Activated T-helper 1 cell treated with Interleukin-2 at 50 U/mL for 16 hours (primary cell): Measurements from ENCODE around the gene ASL.
A peak's percentile ranks its signal among the peaks of the same experiment; 100 is the strongest.
"Not testable (repeated sequence)": the region's sequence is repeated elsewhere in the genome, so short reads cannot be mapped to it uniquely, and the experiment has no call there.

ENCODE experiments used
- DNase-seq: peaks from one replicate; pipeline ENCODE4 v3.0.0-alpha.2; 2020; ENCODE audit warnings: low read depth

The ASL gene

DNA sequence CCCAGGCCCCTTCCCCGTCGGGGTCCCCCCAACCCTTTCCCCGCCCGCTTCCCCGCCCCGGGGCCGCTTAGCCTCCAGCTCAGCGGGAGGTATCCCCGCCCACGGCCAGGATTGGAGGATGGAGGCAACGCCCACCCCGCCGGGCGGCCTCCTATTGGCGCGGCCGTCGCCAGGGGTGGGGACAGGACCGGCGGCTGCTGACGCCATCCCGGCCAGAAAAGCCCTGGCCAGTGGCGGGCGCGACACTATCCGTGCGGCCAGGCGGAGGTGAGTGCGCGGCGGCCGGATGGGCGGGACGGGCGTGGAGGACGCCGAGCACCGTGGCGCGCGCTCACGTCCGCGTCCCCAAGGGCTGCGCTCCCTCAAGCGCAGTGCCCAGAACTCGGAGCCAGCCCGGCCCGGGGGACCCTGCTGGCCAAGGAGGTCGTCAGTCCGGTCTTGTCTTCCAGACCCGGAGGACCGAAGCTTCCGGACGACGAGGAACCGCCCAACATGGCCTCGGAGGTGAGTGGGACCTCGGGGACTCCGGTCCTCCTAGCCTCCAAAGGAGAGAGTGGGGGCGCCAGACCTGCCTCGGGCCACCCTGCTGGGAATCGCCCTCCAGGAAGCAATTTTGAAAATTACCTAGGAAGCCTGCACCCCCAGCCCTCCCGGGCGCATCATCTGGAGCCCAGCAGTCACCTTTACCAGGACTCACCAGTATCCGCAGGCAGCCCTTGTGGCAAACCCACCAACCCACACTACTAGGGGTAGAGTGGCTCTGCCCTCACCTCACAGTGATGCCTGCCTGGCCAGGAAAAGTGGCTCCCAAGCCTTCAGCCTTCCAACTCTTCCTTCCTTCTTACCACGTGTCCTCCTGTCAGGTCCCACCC lies at the start of gene ASL:
Gene ASL (plus strand): TSS at position 230 of the 872 bp plus-strand sequence. CDS start 263 bp downstream, at position 493.
- peak; percentile 80 for DNase-seq

DNA sequence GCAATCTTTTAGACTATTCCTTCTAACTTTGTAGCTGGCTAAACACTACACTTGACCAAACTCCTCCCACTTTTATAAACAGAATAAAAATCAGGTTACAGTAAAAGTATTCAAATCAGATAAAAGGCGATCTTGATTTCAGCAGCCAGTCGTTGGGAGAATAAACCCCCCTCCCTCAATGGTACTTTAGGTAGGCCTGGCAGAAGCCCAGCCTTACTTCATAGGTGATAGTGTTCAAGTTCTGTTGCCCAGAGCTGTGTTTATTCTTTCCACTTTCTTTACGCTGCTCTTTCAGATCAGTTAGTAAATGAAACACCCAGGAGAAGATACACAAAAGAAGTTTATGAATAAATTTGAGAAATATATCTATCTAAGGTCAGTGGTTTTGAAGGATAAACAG lies 47.3 kb upstream of the ASL start:
- DNase-seq = not testable (repeated sequence)

DNA sequence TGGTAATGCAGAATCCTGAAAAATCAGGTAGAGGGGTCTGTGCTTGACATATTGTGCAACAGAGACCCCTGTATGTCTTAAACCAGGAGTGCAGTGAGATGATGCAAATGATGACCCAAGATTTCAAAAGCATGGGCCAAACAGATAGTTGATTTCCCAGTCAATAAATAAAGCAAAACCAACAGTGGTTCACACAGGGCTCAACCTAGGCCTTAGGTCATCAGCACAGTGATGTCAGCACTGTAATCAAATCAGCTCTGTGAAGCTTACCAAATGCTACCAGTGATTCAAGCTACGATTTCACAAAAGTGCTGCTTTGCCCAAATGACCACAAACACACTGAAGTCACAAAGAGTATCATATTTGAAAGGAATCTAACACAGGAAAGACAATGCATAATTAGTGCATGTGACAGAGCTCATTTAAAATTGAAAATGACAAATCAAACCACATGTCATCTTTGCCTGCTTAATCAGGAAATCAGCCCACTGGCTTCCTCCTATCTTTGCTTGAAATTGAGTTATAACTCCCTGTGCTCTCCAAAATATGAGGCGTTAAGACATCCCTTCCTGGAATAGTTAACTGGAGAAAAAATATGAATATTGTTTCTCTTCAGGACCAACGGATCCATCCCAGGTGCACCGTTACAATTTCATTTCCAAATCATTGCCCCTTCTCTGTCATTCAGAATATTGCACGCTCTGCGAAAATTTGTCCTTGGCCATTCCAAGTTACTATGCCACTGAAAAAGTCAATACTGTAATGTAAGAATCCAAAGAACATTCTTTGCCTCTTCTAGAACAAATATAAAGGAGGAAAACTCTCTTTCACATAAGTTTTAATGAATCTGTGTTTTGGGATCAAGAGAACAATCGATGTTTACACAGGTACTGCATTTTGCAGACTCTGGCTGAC lies 41.9 kb upstream of the ASL start:
- DNase-seq = no peak

DNA sequence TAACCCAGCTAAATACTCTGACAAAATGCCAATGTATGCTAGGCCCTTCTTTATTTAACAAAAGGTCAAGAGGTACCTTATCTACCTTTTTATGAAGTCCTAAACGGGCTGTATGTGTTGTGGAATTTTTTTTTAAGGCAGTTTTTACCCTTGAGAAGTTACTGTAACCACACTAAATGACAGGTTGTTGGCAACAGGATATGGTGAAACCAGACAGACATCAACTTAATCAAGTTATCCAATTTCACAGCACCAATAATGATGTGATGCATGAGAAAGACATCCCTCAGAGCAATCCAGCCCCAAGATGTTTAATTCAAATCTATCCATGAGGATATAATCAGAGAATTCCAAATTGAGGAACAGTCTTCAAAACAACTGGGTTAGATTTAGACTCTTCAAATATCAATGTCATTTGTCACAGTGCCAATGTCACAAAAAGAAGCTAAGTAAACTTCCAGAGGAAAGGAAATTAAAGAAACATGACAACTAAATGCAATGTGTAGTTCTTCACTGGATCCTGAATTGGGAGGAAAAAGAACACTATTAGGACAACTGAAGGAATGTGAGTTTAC lies 41.1 kb upstream of the ASL start:
- DNase-seq = not testable (repeated sequence)

DNA sequence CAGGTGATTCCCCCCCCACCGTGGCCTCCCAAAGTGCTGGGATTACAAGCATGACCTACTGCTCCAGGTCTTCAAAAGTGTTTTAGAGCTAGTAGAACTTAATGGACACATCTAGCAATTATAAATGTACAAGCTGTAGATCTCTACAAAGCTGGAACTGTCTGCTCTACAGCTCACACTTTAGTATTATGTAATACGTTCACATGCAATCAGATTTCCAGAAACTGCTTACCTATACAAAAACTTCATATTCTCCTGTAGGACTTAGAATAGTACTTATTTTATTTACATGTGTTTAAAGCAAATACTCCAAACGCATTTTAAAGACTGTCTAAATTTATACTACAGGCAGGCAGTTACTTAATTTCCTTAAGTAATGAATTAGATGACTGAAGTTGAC lies 39.2 kb upstream of the ASL start:
- DNase-seq = no peak

DNA sequence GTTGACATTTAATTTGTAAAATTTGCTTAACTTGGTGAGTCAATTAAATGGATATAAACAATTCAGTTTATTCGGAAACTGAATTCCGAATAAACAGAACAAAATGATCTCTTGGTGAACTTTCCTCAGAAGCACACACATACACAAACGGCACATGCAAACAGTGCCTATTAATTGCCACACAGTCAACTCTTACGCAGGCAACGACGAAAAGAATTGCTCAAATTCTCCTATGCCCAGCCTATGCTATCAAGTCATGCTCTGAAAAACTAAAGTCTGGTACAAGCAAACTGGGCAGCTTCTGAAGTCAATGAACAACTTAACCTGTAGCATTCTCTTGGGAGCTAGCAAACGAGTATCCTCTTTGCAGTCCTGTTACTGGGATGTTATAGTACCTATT lies 38.8 kb upstream of the ASL start:
- no peak for DNase-seq

DNA sequence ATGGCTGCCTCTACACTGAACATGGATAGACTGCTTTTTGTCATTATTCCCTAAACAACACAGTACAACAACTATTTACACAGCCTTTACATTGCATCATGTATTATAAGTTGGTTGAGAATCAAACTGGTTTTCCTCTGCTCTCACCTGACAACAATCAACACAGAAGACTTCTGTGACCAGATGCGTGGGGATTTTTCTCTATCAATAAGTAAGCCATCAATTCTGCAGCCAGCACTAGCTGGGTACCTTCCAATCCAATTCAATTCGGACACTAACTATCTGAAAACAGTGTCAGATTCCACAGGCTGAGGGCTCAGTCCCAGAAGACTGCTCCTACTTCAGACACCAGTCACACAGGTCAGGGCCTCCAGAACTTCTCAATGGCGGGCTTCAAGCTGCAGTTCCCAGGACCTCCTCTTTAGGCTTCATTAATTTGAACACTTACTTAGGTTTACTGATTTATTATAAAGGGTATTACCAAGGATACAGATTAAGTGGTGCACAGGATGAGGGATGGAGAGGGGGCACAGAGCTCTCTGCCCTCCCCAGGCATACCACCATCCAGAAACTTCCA lies 36.4 kb upstream of the ASL start:
- no peak for DNase-seq

DNA sequence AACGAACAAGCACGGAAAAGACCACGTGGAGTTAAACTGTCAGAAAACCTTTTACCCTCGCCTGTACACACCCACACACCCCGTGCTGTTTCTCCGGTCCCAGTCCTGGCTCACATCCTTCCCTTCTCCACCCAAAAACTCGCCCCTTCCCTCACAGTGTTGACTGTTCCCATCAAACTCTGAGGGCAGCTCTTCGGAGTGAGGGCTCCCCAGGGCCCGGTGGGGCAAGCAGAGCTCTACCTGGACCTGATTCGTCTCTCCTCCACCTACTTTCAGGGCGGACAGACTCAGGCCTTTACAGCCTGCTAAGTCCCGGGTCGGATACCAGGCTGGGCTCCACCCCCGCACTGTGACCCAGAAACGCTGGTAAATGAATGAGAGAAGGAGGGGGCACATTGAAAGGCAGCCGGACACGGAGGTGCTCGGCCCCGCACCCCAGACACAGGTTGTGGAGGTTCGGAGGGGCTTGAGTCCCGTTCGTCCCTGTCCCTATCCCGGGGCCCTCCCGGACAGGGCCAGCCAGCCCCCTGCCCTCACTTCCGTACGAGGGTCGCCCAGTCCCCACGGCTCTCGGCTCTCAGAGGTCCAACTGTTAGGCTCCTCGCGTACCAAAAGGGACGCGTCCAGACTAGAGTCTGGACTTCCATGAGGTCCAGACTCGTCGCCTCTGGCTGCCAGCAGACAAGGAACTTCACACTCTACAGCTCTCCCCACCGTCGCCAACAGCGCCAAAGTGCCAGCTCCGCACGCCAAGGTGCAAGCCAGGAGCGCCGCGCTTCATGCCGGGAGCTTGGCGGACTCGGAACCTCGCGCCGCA lies 31.7 kb upstream of the ASL start:
- DNase-seq = no peak

DNA sequence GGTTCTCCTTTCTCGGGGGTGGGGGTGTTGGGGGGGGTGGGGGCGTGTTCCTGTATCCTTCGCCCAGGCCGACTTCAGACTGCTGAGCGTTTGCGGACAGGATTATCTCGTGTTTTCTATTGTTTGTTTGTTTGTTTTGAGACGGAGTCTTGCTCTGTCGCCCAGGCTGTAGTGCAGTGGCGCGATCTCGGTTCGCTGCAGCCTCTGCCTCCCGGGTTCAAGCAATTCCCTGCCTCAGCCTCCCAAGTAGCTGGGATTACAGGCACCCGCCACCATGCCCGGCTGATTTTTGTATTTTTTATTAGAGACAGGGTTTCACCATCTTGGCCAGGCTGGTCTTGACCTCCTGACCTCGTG lies 31.1 kb upstream of the ASL start:
- not testable (repeated sequence) for DNase-seq

DNA sequence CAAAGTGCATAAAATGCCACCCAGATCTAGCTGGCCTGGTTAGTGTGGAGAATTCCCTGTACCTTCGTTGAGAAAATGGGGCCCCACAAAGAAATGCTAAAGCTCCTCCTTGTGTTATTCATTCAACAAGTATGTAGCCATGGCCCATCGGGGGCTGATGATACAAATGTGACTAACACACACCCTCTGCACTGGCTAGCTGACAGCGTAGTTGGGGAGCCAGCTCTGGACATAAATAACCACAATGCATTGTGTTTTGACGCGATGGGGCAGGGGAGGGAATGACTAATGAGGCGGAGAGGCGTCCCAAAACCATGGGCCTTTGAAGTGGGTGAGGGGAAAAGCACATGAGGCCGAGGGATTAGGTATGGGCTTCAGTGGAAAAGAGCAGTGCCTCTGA lies 28.2 kb upstream of the ASL start:
- DNase-seq = no peak

DNA sequence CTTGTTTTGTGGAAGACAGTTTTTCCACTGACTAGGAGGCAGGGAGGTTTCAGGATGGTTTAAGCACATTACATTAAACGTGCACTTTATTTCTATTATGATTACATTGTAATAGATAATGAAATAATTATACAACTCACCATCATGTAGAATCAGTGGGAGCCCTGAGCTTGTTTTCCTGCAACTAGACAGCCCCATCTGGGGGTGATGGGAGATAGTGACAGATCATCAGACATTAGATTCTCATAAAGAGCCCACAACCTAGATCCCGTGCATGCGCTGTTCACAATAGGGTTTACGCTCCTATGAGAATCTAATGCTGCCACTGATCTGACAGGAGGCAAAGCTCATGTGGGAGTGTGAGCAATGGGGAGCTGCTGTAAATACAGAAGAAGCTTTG lies 25.7 kb upstream of the ASL start:
- DNase-seq = not testable (repeated sequence)

DNA sequence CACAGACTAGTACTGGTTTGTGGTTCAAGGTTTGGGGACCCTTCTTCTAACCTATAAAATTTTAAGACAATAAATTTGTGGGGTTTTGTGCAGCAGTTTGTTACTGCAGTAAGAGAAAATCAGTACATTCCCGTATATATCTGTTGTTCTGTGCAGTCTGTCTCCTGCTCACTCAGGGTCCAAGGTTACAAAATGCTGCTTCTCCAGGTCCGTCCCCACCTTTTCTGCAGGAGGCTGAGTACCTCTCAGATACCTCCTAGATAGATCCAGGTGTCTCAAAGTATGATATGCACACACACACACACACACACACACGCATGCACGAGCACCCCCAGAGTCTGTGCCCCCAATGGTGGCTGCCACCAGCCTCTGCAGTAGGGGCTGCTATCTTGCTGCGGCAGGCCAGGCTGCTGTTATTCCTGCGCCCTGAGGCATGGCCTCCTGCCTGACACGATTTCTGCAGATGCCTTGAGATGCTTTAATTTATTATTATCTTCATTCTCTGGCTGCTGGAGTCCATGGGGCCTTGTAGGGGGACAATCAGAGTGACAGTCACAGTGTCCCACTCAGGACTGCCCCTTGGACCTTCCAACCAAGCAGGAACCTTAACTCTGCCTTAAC lies 25.2 kb upstream of the ASL start:
- no peak for DNase-seq

DNA sequence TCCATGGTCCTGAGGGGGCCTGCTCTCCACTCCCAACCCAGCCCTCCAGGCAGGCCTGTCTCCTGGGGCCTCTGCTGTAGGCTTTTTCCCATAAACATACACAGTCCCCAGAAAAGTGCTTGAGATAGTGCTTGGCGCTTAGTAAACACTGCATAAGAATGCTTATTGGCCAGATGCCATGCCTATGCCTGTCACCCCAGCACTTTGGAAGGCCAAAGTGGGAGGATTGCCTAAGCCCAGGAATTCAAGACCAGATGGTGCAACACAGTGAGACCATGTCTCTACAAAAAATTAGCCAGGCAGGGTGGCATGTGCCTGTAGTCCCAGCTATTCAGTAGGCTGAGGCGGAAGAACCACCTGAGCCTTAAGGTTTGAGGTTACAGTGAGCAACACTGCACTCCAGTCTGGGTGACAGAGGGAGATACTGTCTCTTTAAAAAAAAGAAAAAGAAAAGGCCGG lies 24.6 kb upstream of the ASL start:
- DNase-seq = no peak

DNA sequence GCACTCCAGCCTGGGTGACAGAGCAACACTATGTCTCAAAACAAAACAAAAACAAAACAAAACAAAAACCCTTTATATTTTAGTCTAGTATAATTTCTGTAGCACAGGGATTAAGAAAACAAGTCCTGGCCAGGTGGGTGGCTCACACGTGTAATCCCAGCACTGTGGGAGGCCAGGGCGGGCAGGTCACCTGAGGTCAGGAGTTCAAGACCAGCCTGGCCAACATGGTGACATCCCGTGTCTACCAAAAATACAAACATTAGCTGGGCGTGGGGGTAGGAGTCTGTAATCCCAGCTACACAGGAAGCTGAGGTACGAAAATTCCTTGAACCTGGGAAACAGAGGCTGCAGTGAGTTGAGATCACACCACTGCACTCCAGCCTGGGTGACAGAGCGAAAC lies 23.2 kb upstream of the ASL start:
- no peak for DNase-seq

DNA sequence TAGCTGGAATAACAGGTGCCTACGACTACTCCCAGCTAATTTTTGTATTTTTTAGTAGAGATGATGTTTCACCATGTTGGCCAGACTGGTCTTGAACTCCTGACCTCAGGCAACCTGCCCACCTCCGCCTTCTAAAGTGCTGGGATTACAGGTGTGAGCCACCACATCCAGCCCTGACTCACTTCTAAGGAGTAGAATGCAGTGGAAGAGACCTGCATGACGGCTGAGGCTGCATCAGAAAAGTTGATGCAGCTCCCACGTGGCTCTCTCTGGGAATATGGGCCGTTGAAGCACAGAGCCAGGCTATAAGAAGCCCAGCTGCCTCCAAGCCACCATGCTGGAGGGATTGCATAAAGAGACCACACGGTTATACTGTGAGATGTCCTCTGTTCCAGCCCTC lies 21.6 kb upstream of the ASL start:
- DNase-seq = no peak

DNA sequence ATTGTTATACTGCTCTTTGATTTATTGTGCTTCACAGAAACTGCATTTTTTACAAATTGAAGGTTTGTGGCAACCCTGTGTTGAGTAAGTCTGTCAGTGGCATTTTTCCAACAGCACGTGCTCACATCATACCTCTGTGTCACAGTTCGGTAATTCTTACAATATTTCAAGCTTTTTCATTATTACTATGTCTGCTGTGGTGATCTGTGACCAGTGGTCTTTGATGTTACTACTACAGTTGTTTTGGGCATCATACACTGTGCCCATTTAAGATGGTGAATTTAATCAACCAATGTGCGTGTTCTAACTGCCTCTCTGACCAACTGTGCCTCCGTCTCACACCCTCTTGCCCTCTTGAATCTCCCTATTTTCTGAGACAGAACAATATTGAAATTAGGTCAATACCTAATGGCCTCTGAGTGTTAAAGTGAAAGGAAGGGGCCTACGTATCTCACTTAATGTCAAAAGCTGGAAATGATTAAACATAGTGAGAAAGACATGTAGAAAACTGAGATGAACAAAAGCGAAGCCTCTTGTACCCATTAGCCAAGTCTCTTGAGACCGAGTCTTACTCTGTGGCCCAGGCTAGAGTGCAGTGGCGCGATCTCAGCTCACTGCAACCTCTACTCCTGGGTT lies 20.2 kb upstream of the ASL start:
- no peak for DNase-seq

DNA sequence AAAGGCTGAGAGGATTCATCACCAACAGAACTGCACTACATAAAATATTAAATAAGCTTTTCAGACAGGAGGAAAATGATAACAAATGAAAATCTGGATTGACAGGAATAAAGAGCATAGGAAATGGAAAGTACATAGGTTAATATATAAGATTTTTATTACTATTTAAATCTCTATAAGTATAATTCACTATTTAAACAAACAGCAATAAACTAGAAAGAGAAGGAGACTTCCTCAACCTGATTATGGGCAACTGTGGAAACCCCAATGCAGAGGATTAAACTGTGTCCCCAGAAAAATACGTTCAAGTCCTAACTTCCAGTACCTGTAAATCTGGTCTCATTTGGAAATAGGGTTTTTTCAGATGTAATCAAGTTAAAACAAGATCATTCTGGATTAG lies 14.8 kb upstream of the ASL start:
- DNase-seq = no peak

DNA sequence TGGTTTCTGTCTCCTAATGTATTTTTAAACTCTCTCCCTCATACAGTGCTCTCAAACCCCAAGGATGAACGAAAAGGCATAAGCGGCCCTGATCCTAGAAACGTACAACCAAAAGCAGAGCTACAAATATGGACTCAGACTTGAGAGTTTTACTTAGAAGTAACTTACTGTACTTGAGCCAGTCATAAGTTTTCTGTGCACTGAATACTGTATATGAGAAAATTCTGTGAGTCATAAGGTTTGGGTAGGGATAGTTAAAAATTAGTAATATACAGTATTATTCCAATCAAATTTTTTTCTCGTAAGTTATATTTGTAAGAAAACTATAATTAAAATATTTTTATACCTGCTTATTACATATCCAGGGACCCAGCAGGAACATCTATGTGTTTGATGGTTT lies 5.9 kb upstream of the ASL start:
- no peak for DNase-seq

DNA sequence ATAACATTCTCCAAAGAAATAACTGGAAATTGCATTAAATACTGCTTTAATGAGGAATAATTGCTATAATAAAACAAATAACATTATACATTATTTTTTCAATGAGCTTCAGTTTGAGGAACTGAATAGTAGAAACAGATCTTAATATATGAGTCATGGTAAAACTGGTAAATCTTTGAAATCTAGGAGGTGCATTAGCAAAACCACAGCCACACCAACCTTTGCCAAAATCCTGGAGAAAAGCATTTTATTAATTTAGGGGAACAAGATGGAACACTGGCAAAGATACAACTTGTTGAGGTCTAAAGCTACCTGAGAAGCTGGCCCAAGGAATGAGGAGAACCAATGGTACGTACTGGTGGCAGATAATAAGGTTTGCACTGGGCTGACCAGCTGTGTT lies 5.4 kb upstream of the ASL start:
- no peak for DNase-seq

DNA sequence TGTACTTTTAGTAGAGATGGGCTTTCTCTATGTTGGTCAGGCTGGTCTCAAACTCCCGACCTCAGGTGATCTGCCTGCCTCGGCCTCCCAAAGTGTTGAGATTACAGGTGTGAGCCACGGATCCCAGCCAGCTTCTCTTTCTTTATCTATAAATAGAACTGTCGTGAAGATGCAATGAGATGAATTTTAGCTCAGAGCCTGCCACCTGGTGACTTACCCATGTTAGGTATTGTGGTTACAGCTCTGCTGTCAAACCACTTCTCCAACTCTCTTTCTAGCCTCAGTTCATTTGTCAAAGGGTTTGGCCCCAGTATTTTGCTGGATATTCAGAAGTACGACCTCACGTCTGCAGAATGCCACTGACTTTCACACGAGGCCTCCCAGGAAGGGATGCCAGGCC lies 3.4 kb upstream of the ASL start:
- DNase-seq = not testable (repeated sequence)
